Fibroblast of skin of scalp (primary cell): Measurements from ENCODE around the gene TAS1R3.

Experiments
- DNase-seq: peaks from one replicate; pipeline ENCODE4 v3.0.0-alpha.2; 2013

The TAS1R3 gene

GRCh38 chr1:1340791-1341548, 9.9 kb downstream of the TAS1R3 start:
- no peak for DNase-seq

GRCh38 chr1:1341549-1342021, 10.5 kb downstream of the TAS1R3 start:
- no peak for DNase-seq

GRCh38 chr1:1342061-1342562, 11.0 kb downstream of the TAS1R3 start:
- DNase-seq: no peak

- DNase-seq: no peak
Measured at GRCh38 chr1:1342584-1343115, 11.6 kb downstream of the TAS1R3 start.

- DNase-seq: no peak
Measured at GRCh38 chr1:1343811-1344421, 12.8 kb downstream of the TAS1R3 start.

GRCh38 chr1:1344655-1345361, 13.7 kb downstream of the TAS1R3 start:
- peak; percentile 58 for DNase-seq

- DNase-seq: no peak
Measured at GRCh38 chr1:1345384-1345783, 14.3 kb downstream of the TAS1R3 start.

- DNase-seq: no peak
Measured at GRCh38 chr1:1345860-1346500, 14.9 kb downstream of the TAS1R3 start.

GRCh38 chr1:1346501-1346890, 15.4 kb downstream of the TAS1R3 start:
- no peak for DNase-seq

GRCh38 chr1:1347026-1347595, 16.0 kb downstream of the TAS1R3 start:
- no peak for DNase-seq

GRCh38 chr1:1347663-1348419, 16.8 kb downstream of the TAS1R3 start:
- no peak for DNase-seq

GRCh38 chr1:1348420-1349255, 17.6 kb downstream of the TAS1R3 start:
- DNase-seq: no peak

- DNase-seq: peak; percentile 79
Measured at GRCh38 chr1:1349256-1350012, 18.4 kb downstream of the TAS1R3 start, which contains the start of gene DVL1. DVL1 (minus strand) TSS chr1:1349418; CDS start chr1:1349065, 353 bp downstream.

GRCh38 chr1:1351511-1352427, 20.7 kb downstream of the TAS1R3 start:
- DNase-seq: peak; percentile 41

GRCh38 chr1:1352786-1353388, 21.8 kb downstream of the TAS1R3 start:
- no peak for DNase-seq

- no peak for DNase-seq
Measured at GRCh38 chr1:1353389-1354151, 22.5 kb downstream of the TAS1R3 start.
